Fibroblast of the aortic adventitia (primary cell): Measurements from ENCODE around the gene IQSEC1. TPM values are rescaled to one million over a fixed set of nuclear protein-coding genes. Genes with fewer than 3 reads are reported as not detected.

Experiments used
- DNase-seq: peaks from one replicate; pipeline ENCODE4 v3.0.0-alpha.2; 2010; ENCODE audit warnings: low read depth
- H3K4me3 ChIP-seq: 2 replicates; pipeline ENCODE4 v1.5.1; 2011; ENCODE audit warnings: low read depth, mild to moderate bottlenecking, control low read depth, low read length, moderate library complexity
- CTCF ChIP-seq: IDR thresholded peaks from 2 replicates; pipeline ENCODE4 v1.5.1; 2011; ENCODE audit warnings: mild to moderate bottlenecking, low read length, control low read depth, inconsistent platforms; ENCODE audit not compliant: insufficient read depth
- total RNA-seq: library from RNA; depleted of rRNA; stranded (reverse); fragments of >200 nt; gene quantifications from 2 replicates; pipeline ENCODE4 v1.2.3, GENCODE V29; 2012; ENCODE audit warnings: low replicate concordance

IQSEC1 gene
- total RNA-seq, 1 donor = 15.9 TPM

GRCh38 chr3:13040361-13041074 is 32.7 kb downstream of the IQSEC1 start:
- DNase-seq = no peak
- H3K4me3 ChIP-seq = no peak overlapping the region
- no peak for TF ChIP-seq CTCF

- no peak for TF ChIP-seq CTCF
- no peak overlapping the region for H3K4me3 ChIP-seq
- DNase-seq = no peak
These were observed 33.9 kb downstream of the IQSEC1 start for GRCh38 chr3:13039213-13039896.

GRCh38 chr3:13037458-13038117 is 35.6 kb downstream of the IQSEC1 start:
- DNase-seq = no peak
- no peak overlapping the region for H3K4me3 ChIP-seq
- no peak for TF ChIP-seq CTCF

GRCh38 chr3:13034861-13035260 is 38.4 kb downstream of the IQSEC1 start:
- TF ChIP-seq CTCF = no peak
- no peak overlapping the region for H3K4me3 ChIP-seq
- no peak for DNase-seq

GRCh38 chr3:13034109-13034800 is 39.0 kb downstream of the IQSEC1 start:
- no peak for DNase-seq

GRCh38 chr3:13032206-13032605 is 41.0 kb downstream of the IQSEC1 start:
- TF ChIP-seq CTCF = no peak
- DNase-seq = no peak
- no peak overlapping the region for H3K4me3 ChIP-seq

More at GRCh38 chr3:13034109-13034800, 39.0 kb downstream of the IQSEC1 start:
- TF ChIP-seq CTCF = no peak
- no peak overlapping the region for H3K4me3 ChIP-seq
